Measurements from ENCODE around the gene FGF12.

GRCh38 chr3:192128922-192129321 is 598.4 kb downstream of the FGF12 start:
- TF ChIP-seq CTCF (IDR thresholded peaks at IDR 0.05) (no peak), POLR2A (IDR thresholded peaks at IDR 0.05) (no peak)
